ENCODE results near the gene FAAH2.
"Not testable (repeated sequence)": the region's sequence is repeated elsewhere in the genome, so short reads cannot be mapped to it uniquely, and the experiment has no call there.

Gene FAAH2

DNA sequence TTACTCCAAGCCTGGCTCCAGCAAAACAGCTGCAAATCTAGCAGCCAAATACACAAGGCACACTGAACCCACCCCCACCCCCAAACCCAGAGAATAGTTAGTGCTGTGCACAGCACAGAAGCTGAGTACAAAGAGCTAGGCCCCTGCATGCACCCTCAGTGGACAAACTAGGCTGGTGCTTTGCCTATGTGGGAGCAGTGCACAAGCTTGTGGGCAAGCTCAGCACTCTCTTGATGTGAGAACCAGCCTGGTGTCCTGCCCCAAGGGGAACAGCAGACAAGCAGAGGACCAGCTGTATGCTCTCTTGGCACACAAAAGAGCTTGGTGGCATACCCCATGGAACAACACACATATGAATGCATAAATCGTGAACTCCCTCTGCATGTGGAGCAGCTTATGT is 81.7 kb downstream of the FAAH2 start:
- H3K4me3 ChIP-seq (replicated peaks; ENCODE audit: low read depth, low read length): no peak overlapping the region
- TF ChIP-seq, protein P1, sequence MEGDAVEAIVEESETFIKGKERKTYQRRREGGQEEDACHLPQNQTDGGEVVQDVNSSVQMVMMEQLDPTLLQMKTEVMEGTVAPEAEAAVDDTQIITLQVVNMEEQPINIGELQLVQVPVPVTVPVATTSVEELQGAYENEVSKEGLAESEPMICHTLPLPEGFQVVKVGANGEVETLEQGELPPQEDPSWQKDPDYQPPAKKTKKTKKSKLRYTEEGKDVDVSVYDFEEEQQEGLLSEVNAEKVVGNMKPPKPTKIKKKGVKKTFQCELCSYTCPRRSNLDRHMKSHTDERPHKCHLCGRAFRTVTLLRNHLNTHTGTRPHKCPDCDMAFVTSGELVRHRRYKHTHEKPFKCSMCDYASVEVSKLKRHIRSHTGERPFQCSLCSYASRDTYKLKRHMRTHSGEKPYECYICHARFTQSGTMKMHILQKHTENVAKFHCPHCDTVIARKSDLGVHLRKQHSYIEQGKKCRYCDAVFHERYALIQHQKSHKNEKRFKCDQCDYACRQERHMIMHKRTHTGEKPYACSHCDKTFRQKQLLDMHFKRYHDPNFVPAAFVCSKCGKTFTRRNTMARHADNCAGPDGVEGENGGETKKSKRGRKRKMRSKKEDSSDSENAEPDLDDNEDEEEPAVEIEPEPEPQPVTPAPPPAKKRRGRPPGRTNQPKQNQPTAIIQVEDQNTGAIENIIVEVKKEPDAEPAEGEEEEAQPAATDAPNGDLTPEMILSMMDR (IDR thresholded peaks at IDR 0.05; ENCODE audit: low read depth, low read length, missing control alignments): no peak
- DNase-seq (ENCODE audit: extremely low read depth, low read depth): no peak

DNA sequence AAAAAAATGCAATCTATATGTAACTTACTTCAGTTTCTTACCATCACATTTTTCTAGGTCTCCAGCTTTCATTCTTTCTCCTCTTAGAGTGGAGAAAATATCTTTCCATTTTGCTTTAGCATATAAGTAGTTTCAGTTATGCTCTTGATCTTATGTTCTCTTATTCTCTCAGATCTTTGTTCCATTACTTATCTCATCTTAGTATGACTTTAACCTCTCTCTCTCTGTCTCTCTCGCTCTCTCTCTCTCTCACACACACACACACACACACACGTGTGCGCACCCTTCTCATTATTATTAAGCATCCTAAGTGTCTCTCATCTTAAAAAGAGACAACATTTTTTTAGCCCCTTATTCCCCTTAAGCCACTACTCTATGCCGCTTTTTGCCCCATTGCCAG is 92.8 kb downstream of the FAAH2 start:
- no peak overlapping the region for H3K4me3 ChIP-seq (replicated peaks; ENCODE audit: low read depth, low read length)
- TF ChIP-seq, protein P1 (IDR thresholded peaks at IDR 0.05; ENCODE audit: low read depth, low read length, missing control alignments): no peak
- DNase-seq (ENCODE audit: extremely low read depth, low read depth): no peak

- TF ChIP-seq, protein P1 (IDR thresholded peaks at IDR 0.05; ENCODE audit: low read depth, low read length, missing control alignments): no peak
- no peak overlapping the region for H3K4me3 ChIP-seq (replicated peaks; ENCODE audit: low read depth, low read length)
- no peak for DNase-seq (ENCODE audit: extremely low read depth, low read depth)
These were observed 93.7 kb downstream of the FAAH2 start for GRCh38 chrX:57380026-57380796.

GRCh38 chrX:57394162-57394561 is 107.7 kb downstream of the FAAH2 start:
- not testable (repeated sequence) for DNase-seq (ENCODE audit: extremely low read depth, low read depth); H3K4me3 ChIP-seq (replicated peaks; ENCODE audit: low read depth, low read length)

- not testable (repeated sequence) for DNase-seq (ENCODE audit: extremely low read depth, low read depth); H3K4me3 ChIP-seq (replicated peaks; ENCODE audit: low read depth, low read length)
These were observed 116.7 kb downstream of the FAAH2 start for GRCh38 chrX:57403191-57403590.

- TF ChIP-seq, protein P1 (IDR thresholded peaks at IDR 0.05; ENCODE audit: low read depth, low read length, missing control alignments): no peak
- no peak for DNase-seq (ENCODE audit: extremely low read depth, low read depth)
These were observed 119.6 kb downstream of the FAAH2 start for GRCh38 chrX:57406149-57406548.

GRCh38 chrX:57417827-57418226 is 131.3 kb downstream of the FAAH2 start:
- TF ChIP-seq, protein P1 (IDR thresholded peaks at IDR 0.05; ENCODE audit: low read depth, low read length, missing control alignments): no peak
- no peak overlapping the region for H3K4me3 ChIP-seq (replicated peaks; ENCODE audit: low read depth, low read length)
- DNase-seq (ENCODE audit: extremely low read depth, low read depth): no peak

More at GRCh38 chrX:57406149-57406548, 119.6 kb downstream of the FAAH2 start:
- no peak overlapping the region for H3K4me3 ChIP-seq (replicated peaks; ENCODE audit: low read depth, low read length)

DNA sequence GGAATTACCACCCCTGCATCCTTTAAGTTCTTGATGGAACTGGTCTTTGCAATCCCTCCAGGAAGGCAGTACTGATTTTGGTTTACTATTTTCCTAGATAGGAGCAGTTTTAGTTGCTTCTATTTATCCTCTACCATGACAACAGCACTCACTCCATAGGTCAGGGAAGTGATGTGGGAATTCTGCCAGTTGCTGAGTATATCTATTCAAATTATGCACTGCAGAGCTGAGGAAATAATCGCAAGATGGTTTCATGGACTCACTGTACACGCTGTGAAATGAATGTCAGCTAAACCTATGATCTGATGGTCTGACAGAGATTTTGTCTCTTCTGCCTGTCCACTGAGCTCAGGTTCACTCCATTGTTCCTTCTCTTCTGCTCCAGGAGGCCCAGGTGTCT is 135.8 kb downstream of the FAAH2 start:
- no peak for DNase-seq (ENCODE audit: extremely low read depth, low read depth)
- no peak overlapping the region for H3K4me3 ChIP-seq (replicated peaks; ENCODE audit: low read depth, low read length)
- TF ChIP-seq, protein P1 (IDR thresholded peaks at IDR 0.05; ENCODE audit: low read depth, low read length, missing control alignments): no peak
